Osteocyte (in vitro differentiated cells): ENCODE data around the gene TBX15. TPM values are rescaled to one million over a fixed set of nuclear protein-coding genes. Genes with fewer than 3 reads are reported as not detected.

Experiments
- DNase-seq: peaks from one replicate; pipeline ENCODE4 v3.0.0; 2021; ENCODE audit warnings: mixed read lengths; ENCODE audit not compliant: unreplicated experiment; ENCODE audit errors: extremely low spot score
- H3K27ac Mint-ChIP-seq: one replicate; pipeline ENCODE4 v1.8.0; 2021; ENCODE audit warnings: mild to moderate bottlenecking, mixed read lengths; ENCODE audit not compliant: unreplicated experiment
- H3K27me3 Mint-ChIP-seq: one replicate; pipeline ENCODE4 v1.8.0; 2021; ENCODE audit warnings: mixed read lengths; ENCODE audit not compliant: unreplicated experiment
- H3K36me3 Mint-ChIP-seq: one replicate; pipeline ENCODE4 v1.8.0; 2021; ENCODE audit warnings: mixed read lengths; ENCODE audit not compliant: unreplicated experiment
- H3K4me1 Mint-ChIP-seq: one replicate; pipeline ENCODE4 v1.8.0; 2021; ENCODE audit warnings: mixed read lengths; ENCODE audit not compliant: unreplicated experiment
- H3K4me3 Mint-ChIP-seq: one replicate; pipeline ENCODE4 v1.8.0; 2021; ENCODE audit warnings: mild to moderate bottlenecking, moderate library complexity, mixed read lengths; ENCODE audit not compliant: unreplicated experiment
- H3K9me3 Mint-ChIP-seq: one replicate; pipeline ENCODE4 v1.8.0; 2021; ENCODE audit warnings: mixed read lengths; ENCODE audit not compliant: unreplicated experiment
- CTCF ChIP-seq: fragments of 200-600 bp; sonication (generic); IDR thresholded peaks from 2 replicates; pipeline ENCODE4 v1.5.0; 2021; ENCODE audit warnings: antibody characterized with exemption, mild to moderate bottlenecking, moderate library complexity
- total RNA-seq: library from RNA; stranded (reverse); gene quantifications from 2 replicates; pipeline ENCODE4 v1.2.1, GENCODE V29; 2021

Gene TBX15
- total RNA-seq, 1 donor from 2014 or later: 4.3 TPM

- Mint-ChIP-seq H3K27me3 (no peaks in the 10 kb centered on the region), H3K4me3 (no peak overlapping the region), H3K27ac (no peak overlapping the region), H3K4me1 (no peaks in the 10 kb centered on the region), H3K9me3 (peaks cover 8% of the 10 kb centered on the region), H3K36me3 (no peaks in the 10 kb centered on the region)
- DNase-seq: no peak
- no peak for TF ChIP-seq CTCF
Measured at GRCh38 chr1:118862755-118863154, 125.4 kb downstream of the TBX15 start.

- no peak for TF ChIP-seq CTCF
- DNase-seq: no peak
- no peaks in the 10 kb centered on the region for H3K27me3 Mint-ChIP-seq
- H3K27ac Mint-ChIP-seq: no peak overlapping the region
- peaks cover 5% of the 10 kb centered on the region for H3K9me3 Mint-ChIP-seq
- H3K4me3 Mint-ChIP-seq: no peak overlapping the region
- H3K4me1 Mint-ChIP-seq: no peaks in the 10 kb centered on the region
- H3K36me3 Mint-ChIP-seq: no peaks in the 10 kb centered on the region
Measured at GRCh38 chr1:118861216-118861615, 126.9 kb downstream of the TBX15 start.

- Mint-ChIP-seq H3K4me1 (no peaks in the 10 kb centered on the region), H3K36me3 (no peaks in the 10 kb centered on the region)
- TF ChIP-seq CTCF: no peak
Measured at GRCh38 chr1:118859999-118860398, 128.1 kb downstream of the TBX15 start.

GRCh38 chr1:118846443-118846842 is 141.7 kb downstream of the TBX15 start:
- no peaks in the 10 kb centered on the region for H3K27me3 Mint-ChIP-seq
- peaks cover 14% of the 10 kb centered on the region for H3K9me3 Mint-ChIP-seq
- DNase-seq: no peak
- no peaks in the 10 kb centered on the region for H3K36me3 Mint-ChIP-seq
- H3K4me1 Mint-ChIP-seq: no peaks in the 10 kb centered on the region
- TF ChIP-seq CTCF: no peak
- no peak overlapping the region for H3K27ac Mint-ChIP-seq
- no peak overlapping the region for H3K4me3 Mint-ChIP-seq

More at GRCh38 chr1:118859999-118860398, 128.1 kb downstream of the TBX15 start:
- peaks cover 5% of the 10 kb centered on the region for H3K9me3 Mint-ChIP-seq
- H3K4me3 Mint-ChIP-seq: no peak overlapping the region
- H3K27me3 Mint-ChIP-seq: no peaks in the 10 kb centered on the region
- no peak overlapping the region for H3K27ac Mint-ChIP-seq
- DNase-seq: no peak

- H3K36me3 Mint-ChIP-seq: no peaks in the 10 kb centered on the region
- DNase-seq: no peak
- no peak overlapping the region for H3K4me3 Mint-ChIP-seq
- no peak for TF ChIP-seq CTCF
- H3K27ac Mint-ChIP-seq: no peak overlapping the region
- no peaks in the 10 kb centered on the region for H3K4me1 Mint-ChIP-seq
- H3K27me3 Mint-ChIP-seq: no peaks in the 10 kb centered on the region
- peaks cover 4% of the 10 kb centered on the region for H3K9me3 Mint-ChIP-seq
Measured at GRCh38 chr1:118842452-118843201, 145.5 kb downstream of the TBX15 start.
